ENCODE results near the gene CD34. TPM values are rescaled to one million over a fixed set of nuclear protein-coding genes. Genes with fewer than 3 reads are reported as not detected.

Gene CD34
- total RNA-seq, 1 experiment from 2014 or later: not detected

DNA sequence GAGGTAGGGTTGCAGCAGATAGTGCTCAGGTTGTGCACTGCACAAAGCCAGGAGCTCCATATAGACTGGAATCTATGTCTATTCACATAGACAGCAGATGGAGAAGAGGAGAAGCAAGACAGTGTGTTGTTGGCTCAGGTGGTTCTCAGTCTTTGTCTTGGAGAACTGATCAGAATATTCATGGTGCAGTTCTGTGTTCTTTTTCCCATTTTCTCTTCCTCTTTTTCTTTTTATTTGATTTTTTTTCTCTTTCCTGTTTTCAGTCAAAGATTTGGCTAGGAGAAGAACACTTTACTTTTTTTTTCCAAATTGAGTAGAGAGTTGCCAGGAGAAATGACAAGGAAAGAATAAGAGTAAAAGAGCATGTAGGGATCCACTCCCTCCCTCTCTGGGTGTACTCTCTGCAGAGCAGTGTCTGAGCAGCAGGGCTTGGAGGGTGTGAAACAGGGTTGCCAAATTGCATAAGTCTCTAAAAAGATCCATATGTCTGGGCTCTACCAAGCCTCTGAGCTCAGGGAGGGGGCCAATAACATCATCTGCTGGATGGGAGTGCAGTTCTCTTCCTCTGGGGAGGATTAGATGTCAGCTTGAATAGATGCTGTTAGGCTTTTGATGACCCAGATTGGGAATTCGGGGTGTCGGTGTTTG is 8.7 kb upstream of the CD34 start:
- intact Hi-C loops (cut with micrococcal nuclease): no loop called here
- no peak overlapping the region for H2AFZ ChIP-seq (ENCODE audit: low read length)
- POLR2A ChIA-PET (ENCODE audit: unreplicated experiment): no interaction called here
- no peaks in the 10 kb centered on the region for H3F3A ChIP-seq (ENCODE audit: low read length, unreplicated experiment)
- no peaks in the 10 kb centered on the region for H3K4me1 ChIP-seq (ENCODE audit: insufficient read depth, low read length)
- TF ChIP-seq EZH2 (IDR thresholded peaks at IDR 0.05; ENCODE audit: low read length, unreplicated experiment) (no peak), EZH2phosphoT487 (IDR thresholded peaks at IDR 0.05; ENCODE audit: borderline replicate concordance, low read length) (no peak)
- TF ChIP-seq, protein P1, sequence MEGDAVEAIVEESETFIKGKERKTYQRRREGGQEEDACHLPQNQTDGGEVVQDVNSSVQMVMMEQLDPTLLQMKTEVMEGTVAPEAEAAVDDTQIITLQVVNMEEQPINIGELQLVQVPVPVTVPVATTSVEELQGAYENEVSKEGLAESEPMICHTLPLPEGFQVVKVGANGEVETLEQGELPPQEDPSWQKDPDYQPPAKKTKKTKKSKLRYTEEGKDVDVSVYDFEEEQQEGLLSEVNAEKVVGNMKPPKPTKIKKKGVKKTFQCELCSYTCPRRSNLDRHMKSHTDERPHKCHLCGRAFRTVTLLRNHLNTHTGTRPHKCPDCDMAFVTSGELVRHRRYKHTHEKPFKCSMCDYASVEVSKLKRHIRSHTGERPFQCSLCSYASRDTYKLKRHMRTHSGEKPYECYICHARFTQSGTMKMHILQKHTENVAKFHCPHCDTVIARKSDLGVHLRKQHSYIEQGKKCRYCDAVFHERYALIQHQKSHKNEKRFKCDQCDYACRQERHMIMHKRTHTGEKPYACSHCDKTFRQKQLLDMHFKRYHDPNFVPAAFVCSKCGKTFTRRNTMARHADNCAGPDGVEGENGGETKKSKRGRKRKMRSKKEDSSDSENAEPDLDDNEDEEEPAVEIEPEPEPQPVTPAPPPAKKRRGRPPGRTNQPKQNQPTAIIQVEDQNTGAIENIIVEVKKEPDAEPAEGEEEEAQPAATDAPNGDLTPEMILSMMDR (conservative IDR thresholded peaks at IDR 0.05; ENCODE audit: low read depth, low read length): no peak
- H3K9me2 ChIP-seq (replicated peaks; ENCODE audit: low read length): no peaks in the 10 kb centered on the region
- ATAC-seq (no peak), DNase-seq (no peak)
- no peaks in the 10 kb centered on the region for H3K79me2 ChIP-seq (ENCODE audit: low read length)
- BruUV-seq (replicated peaks): no TSS peak
- no peaks in the 10 kb centered on the region for H3K9me3 ChIP-seq (ENCODE audit: low read length)
- no peaks in the 10 kb centered on the region for H3K36me3 ChIP-seq (ENCODE audit: low read depth, low read length)
- H3K9ac ChIP-seq (ENCODE audit: low read length): no peak overlapping the region
- CTCF ChIA-PET: interaction anchor here (0.5 to 0.9 kb wide), 2 partner anchors 23 to 44 kb away, joined by 3 to 4 read pairs; no protein-coding TSS in a partner anchor
- no peak overlapping the region for H3K4me3 ChIP-seq (ENCODE audit: low read length)
- H3K4me2 ChIP-seq (ENCODE audit: low read length): no peak overlapping the region
- H3K27me3 ChIP-seq (ENCODE audit: low read length): peaks cover 57% of the 10 kb centered on the region
- no peak overlapping the region for H3K27ac ChIP-seq (ENCODE audit: low read length)
- no peaks in the 10 kb centered on the region for H4K20me1 ChIP-seq (ENCODE audit: low read length)

DNA sequence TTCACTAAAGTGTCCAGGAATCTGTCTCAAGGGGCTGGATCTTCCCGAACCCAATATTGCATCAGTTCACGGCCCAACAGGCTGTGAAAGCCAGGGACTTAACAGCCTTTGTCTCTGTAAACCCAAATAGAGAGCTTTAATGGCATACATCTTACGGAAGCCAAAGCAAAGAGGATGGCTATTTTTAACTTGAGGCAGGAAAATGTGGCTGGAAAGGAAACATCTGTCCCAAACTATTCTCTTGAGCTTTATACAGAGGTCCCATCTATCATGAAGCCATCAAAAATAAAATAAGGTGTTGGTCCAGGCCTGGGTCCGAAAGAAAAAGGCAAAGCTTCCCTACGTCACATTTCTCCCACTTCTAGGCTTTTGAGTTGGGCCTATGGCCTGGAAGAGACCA is 7.7 kb upstream of the CD34 start:
- Histone ChIP-seq H3K79me2 (ENCODE audit: low read length) (no peaks in the 10 kb centered on the region), H3K9me2 (replicated peaks; ENCODE audit: low read length) (no peaks in the 10 kb centered on the region), H3K4me2 (ENCODE audit: low read length) (no peak overlapping the region), H3K36me3 (ENCODE audit: low read depth, low read length) (no peaks in the 10 kb centered on the region), H3K4me3 (ENCODE audit: low read length) (no peak overlapping the region), H3F3A (ENCODE audit: low read length, unreplicated experiment) (no peaks in the 10 kb centered on the region), H3K27ac (ENCODE audit: low read length) (no peak overlapping the region), H3K4me1 (ENCODE audit: insufficient read depth, low read length) (no peaks in the 10 kb centered on the region), H3K27me3 (ENCODE audit: low read length) (peaks cover 48% of the 10 kb centered on the region), H2AFZ (ENCODE audit: low read length) (no peak overlapping the region), H3K9me3 (ENCODE audit: low read length) (no peaks in the 10 kb centered on the region), H4K20me1 (ENCODE audit: low read length) (no peaks in the 10 kb centered on the region), H3K9ac (ENCODE audit: low read length) (no peak overlapping the region)
- BruUV-seq (replicated peaks): no TSS peak
- intact Hi-C loops (cut with micrococcal nuclease): no loop called here
- POLR2A ChIA-PET (ENCODE audit: unreplicated experiment): no interaction called here
- no peak for ATAC-seq
- TF ChIP-seq EZH2 (IDR thresholded peaks at IDR 0.05; ENCODE audit: low read length, unreplicated experiment) (no peak), EZH2phosphoT487 (IDR thresholded peaks at IDR 0.05; ENCODE audit: borderline replicate concordance, low read length) (no peak)
- TF ChIP-seq, protein P1 (conservative IDR thresholded peaks at IDR 0.05; ENCODE audit: low read depth, low read length): no peak
- DNase-seq: no peak
- CTCF ChIA-PET: no interaction called here

DNA sequence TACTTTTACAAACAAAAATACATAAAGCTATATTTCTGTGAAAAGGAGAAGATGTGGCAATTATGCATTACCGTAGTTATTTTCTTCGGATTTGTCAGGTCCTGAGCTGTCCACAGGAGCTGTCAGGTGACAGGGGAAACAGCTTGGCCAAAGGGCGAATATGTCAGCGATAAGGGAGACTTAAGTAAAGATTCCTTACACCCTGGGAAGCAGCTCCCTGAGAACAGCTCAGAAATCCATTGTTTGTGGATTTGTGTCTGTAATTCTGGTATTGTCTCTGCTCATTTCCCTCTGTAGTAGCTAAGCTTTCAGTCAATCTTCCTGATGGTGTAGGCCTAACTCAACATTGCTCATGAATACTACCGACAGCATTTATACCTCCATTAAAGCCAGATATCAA is 7.1 kb upstream of the CD34 start:
- H2AFZ ChIP-seq (ENCODE audit: low read length): no peak overlapping the region
- H3K9ac ChIP-seq (ENCODE audit: low read length): no peak overlapping the region
- H3K9me2 ChIP-seq (replicated peaks; ENCODE audit: low read length): no peaks in the 10 kb centered on the region
- H3K79me2 ChIP-seq (ENCODE audit: low read length): no peaks in the 10 kb centered on the region
- TF ChIP-seq, protein P1 (conservative IDR thresholded peaks at IDR 0.05; ENCODE audit: low read depth, low read length): no peak
- TF ChIP-seq EZH2 (IDR thresholded peaks at IDR 0.05; ENCODE audit: low read length, unreplicated experiment) (no peak), EZH2phosphoT487 (IDR thresholded peaks at IDR 0.05; ENCODE audit: borderline replicate concordance, low read length) (no peak)
- ChIA-PET CTCF (no interaction called here), POLR2A (ENCODE audit: unreplicated experiment) (no interaction called here)
- no TSS peak for BruUV-seq (replicated peaks)
- H3K27ac ChIP-seq (ENCODE audit: low read length): no peak overlapping the region
- H3K4me1 ChIP-seq (ENCODE audit: insufficient read depth, low read length): no peaks in the 10 kb centered on the region
- no peaks in the 10 kb centered on the region for H3K36me3 ChIP-seq (ENCODE audit: low read depth, low read length)
- H3K9me3 ChIP-seq (ENCODE audit: low read length): no peaks in the 10 kb centered on the region
- no peak overlapping the region for H3K4me3 ChIP-seq (ENCODE audit: low read length)
- no peaks in the 10 kb centered on the region for H3F3A ChIP-seq (ENCODE audit: low read length, unreplicated experiment)
- ATAC-seq: no peak
- DNase-seq: no peak
- no peaks in the 10 kb centered on the region for H4K20me1 ChIP-seq (ENCODE audit: low read length)
- peaks cover 42% of the 10 kb centered on the region for H3K27me3 ChIP-seq (ENCODE audit: low read length)
- H3K4me2 ChIP-seq (ENCODE audit: low read length): no peak overlapping the region
- intact Hi-C loops (cut with micrococcal nuclease): no loop called here
